SIG-M5 treated with dmso at 0.1 percent for 504 hours (cell line): ENCODE measurements around the gene HSD11B2.
A peak's percentile ranks its signal among the peaks of the same experiment; 100 is the strongest.

ENCODE experiments used
- DNase-seq: peaks from one replicate; lab custom pipeline; 2025; ENCODE audit not compliant: unreplicated experiment; lab: John Stamatoyannopoulos, UW

The HSD11B2 gene

DNA sequence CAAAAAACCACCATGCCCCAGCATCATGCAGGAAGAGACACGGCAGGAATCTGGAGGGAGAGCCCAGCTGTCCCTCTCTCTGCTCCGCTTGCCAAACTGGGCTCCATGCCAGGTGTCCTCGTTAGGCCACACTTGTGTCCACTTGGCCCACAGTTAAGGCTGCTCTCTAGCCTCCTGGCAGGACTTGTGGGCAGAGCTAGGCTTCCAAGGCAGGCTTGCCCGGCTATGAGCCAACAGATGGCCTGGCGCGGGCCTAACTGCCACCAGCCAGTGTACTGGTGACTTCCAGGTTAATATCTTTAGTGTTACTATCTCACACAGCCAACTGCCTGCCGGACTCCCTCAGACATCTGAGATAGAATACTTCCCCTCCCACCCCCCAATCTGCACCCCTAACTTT is 39.4 kb downstream of the HSD11B2 start:
- no peak for DNase-seq

GRCh38 chr16:67471758-67472384 is 41.0 kb downstream of the HSD11B2 start:
- no peak for DNase-seq

GRCh38 chr16:67474551-67475455 is 43.9 kb downstream of the HSD11B2 start:
- DNase-seq: no peak

GRCh38 chr16:67477960-67478554 is 47.1 kb downstream of the HSD11B2 start:
- DNase-seq: no peak

DNA sequence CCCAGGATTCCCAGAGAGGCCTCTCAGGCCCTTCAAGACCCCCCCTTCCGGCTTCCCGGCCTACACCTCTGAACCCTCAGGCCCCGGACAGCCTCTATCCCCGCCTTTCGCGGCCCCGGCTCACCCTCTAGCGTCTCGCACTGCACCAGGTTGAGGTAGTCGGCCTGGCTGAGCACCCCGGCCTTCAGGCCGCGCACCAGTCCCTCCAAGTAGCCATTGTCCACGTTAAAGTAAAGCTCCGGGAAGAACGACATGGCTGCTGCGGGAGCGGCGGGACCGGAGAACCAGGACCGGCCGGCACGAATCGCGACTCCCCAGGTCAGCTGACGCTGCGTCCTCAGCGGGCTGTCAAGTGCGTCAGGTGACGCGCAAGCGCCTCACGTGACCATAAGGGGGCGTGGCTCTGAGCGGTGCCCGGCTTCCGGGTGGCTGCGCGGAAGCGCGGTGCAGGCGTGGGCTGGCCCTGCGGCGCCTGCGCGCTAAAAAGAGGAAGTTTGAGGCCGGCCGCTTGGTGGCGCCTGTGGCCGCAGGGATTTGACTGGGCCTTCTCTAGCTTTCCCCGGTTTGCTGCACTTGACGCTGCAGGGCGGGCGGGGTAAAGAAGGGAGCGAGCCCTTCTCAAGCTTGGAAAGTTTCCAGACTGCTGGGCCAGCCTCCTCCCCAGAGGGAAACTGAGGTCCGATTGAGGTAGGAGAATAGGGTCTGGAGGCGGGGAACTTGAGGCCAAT is 50.1 kb downstream of the HSD11B2 start, which contains the start of gene ATP6V0D1:
TSS of gene ATP6V0D1 (minus strand) at position 325 of the 728 bp plus-strand sequence. CDS start at position 254, 71 bp downstream.
- peak; percentile 94 for DNase-seq

DNA sequence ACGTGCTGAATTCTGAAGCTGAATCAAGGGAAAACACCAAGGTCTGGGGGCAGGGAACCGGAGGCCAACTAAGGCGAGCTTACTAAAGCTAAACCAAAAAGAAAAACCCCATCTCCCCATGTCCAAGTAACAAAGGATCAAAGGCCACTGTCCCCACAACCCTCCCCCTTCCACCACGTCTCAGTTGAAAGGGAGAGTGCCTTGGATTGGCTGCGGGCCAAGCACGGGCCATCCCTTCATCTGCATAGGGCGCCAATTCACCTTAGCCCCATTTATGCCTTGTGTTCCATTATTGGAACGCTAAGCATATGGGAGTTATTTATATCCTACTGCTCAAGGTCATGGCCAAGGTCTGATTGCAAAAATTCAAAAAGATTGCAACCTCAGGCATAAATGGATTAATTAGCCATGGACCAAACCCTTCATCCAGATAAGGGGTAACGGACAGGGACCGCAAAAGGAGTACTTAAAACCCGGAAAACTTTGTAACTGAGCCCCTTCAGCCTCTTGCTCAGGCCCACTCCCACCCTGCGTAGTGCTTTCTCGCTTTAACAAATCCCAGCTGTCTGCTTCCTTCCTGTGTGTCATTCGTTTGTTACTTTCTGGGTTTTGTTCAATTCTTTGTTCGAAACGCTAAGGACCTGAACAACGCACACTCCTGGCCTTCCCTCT is 50.8 kb downstream of the HSD11B2 start:
- no peak for DNase-seq

DNA sequence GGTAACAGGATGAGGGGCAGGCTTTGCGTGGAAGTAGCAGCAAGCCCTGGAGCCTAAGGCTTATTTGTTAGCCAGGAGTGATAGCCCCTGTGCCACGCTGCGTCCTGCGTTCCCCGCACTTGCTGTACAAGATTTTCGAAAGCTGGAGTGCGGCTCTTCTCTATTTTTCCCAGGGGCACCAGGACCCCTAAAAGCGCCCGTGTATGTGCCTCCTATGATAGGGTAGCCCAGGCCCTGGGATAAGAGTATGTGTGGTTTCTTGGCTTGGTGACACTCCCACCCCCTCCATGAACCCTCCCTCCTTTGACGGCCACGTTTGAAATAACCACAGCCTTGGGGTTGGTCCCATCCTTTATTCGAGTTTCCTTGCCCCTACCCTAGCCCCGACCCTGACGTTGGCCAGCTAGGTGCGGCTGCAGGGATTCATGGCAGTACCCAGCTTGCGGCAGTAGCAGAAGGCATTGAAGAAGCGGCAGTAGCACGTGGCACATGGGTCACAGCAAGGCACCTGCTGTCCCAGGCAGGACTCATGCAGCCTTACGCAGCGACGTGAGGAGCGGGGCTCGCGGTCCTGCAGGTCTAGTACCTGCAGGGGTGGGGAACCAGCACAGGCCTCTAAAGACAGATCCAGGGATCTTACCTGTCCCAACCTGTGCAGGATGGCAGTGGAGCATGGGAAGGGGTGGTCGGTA is 51.5 kb downstream of the HSD11B2 start:
- no peak for DNase-seq

- DNase-seq: no peak
Measured at GRCh38 chr16:67483150-67483549, 52.2 kb downstream of the HSD11B2 start, which contains the start of gene AGRP. TSS of gene AGRP (minus strand) at chr16:67483547. CDS start at chr16:67483398, 149 bp downstream.

- no peak for DNase-seq
Measured at GRCh38 chr16:67483731-67484525, 53.0 kb downstream of the HSD11B2 start.

GRCh38 chr16:67486805-67487204 is 55.9 kb downstream of the HSD11B2 start:
- DNase-seq: peak; percentile 42
